Memory B cell (primary cell): ENCODE measurements around the gene MYBPC1.

Experiments used
- ATAC-seq: fragments of 150-1000 bp; cut with Tn5 transposase; 2 replicates; pipeline ENCODE4 v1.10.0; 2021; ENCODE audit warnings: low read depth, mild to moderate bottlenecking, moderate library complexity
- DNase-seq, 2 donors: peaks; one replicate each; pipeline ENCODE4 v3.0.0; 2022; ENCODE audit warnings: low spot score in 2 of 2
- H3K27ac Mint-ChIP-seq: one replicate; pipeline ENCODE4 v1.8.0; 2022; ENCODE audit warnings: mild to moderate bottlenecking, moderate library complexity, mixed read lengths
- H3K27me3 Mint-ChIP-seq: one replicate; pipeline ENCODE4 v1.8.0; 2022; ENCODE audit warnings: mixed read lengths
- H3K36me3 Mint-ChIP-seq: one replicate; pipeline ENCODE4 v1.8.0; 2022; ENCODE audit warnings: mild to moderate bottlenecking, mixed read lengths
- H3K4me1 Mint-ChIP-seq: one replicate; pipeline ENCODE4 v1.8.0; 2022; ENCODE audit warnings: mixed read lengths
- H3K4me3 Mint-ChIP-seq: one replicate; pipeline ENCODE4 v1.8.0; 2022; ENCODE audit warnings: mild to moderate bottlenecking, moderate library complexity, mixed read lengths
- H3K9me3 Mint-ChIP-seq: one replicate; pipeline ENCODE4 v1.8.0; 2022; ENCODE audit warnings: mixed read lengths

Gene MYBPC1

GRCh38 chr12:101581190-101581589 lies 13.6 kb upstream of the MYBPC1 start:
- no peaks in the 10 kb centered on the region for H3K9me3 Mint-ChIP-seq
- ATAC-seq (no peak), DNase-seq (no peak)
- no peak overlapping the region for H3K4me3 Mint-ChIP-seq
- H3K4me1 Mint-ChIP-seq: no peaks in the 10 kb centered on the region
- peaks cover 6% of the 10 kb centered on the region for H3K27me3 Mint-ChIP-seq
- no peak overlapping the region for H3K27ac Mint-ChIP-seq
- no peaks in the 10 kb centered on the region for H3K36me3 Mint-ChIP-seq

DNA sequence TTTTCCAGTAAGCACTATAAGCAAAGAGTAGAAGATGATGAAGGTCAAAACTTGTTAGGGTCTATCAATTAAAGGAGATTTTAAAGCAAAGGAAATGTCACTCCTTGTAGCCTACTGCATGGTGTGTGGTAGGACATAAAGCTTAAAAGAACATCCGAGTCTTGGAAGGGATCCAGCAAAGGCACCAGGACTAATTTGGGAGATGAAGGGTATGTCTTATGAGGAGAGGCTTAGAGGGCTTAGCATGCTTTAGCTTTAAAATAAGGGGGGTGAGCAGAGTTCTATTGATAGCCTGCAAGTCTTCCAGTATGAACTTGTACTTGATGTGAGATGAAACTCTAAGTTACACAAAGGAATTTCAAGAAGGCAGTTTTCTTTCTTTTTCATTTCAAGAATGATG lies 11.8 kb upstream of the MYBPC1 start:
- H3K27me3 Mint-ChIP-seq: peaks cover 8% of the 10 kb centered on the region
- H3K4me1 Mint-ChIP-seq: no peaks in the 10 kb centered on the region
- no peak overlapping the region for H3K27ac Mint-ChIP-seq
- H3K9me3 Mint-ChIP-seq: peaks cover 2% of the 10 kb centered on the region
- DNase-seq (no peak), ATAC-seq (no peak)
- no peak overlapping the region for H3K4me3 Mint-ChIP-seq
- no peaks in the 10 kb centered on the region for H3K36me3 Mint-ChIP-seq

GRCh38 chr12:101590383-101590782 lies 4.4 kb upstream of the MYBPC1 start:
- Mint-ChIP-seq H3K4me1 (no peaks in the 10 kb centered on the region), H3K27me3 (peaks cover 4% of the 10 kb centered on the region), H3K4me3 (no peak overlapping the region), H3K36me3 (no peaks in the 10 kb centered on the region), H3K9me3 (peaks cover 2% of the 10 kb centered on the region), H3K27ac (no peak overlapping the region)
- DNase-seq: no peak
- no peak for ATAC-seq

DNA sequence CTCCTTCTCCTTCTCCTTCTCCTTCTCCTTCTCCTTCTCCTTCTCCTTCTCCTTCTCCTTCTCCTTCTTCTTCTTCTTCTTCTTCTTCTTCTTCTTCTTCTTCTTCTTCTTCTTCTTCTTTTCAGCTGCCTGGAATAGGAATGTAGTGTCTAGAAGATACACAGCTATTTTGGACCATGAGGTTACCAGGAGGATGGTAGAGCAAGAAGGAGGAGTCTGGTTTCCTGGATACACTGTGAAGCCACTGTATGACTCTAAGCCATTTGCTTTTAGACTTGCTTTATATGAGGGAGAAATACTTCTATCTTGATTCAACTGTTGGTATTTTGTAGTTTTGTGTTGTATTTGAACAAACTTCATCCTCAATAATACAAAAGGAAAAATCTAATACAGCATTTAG lies 3.0 kb upstream of the MYBPC1 start:
- ATAC-seq: no peak
- H3K9me3 Mint-ChIP-seq: peaks cover 2% of the 10 kb centered on the region
- H3K36me3 Mint-ChIP-seq: no peaks in the 10 kb centered on the region
- no peaks in the 10 kb centered on the region for H3K4me1 Mint-ChIP-seq
- H3K27me3 Mint-ChIP-seq: peaks cover 4% of the 10 kb centered on the region
- no peak for DNase-seq
- H3K27ac Mint-ChIP-seq: no peak overlapping the region
- no peak overlapping the region for H3K4me3 Mint-ChIP-seq

DNA sequence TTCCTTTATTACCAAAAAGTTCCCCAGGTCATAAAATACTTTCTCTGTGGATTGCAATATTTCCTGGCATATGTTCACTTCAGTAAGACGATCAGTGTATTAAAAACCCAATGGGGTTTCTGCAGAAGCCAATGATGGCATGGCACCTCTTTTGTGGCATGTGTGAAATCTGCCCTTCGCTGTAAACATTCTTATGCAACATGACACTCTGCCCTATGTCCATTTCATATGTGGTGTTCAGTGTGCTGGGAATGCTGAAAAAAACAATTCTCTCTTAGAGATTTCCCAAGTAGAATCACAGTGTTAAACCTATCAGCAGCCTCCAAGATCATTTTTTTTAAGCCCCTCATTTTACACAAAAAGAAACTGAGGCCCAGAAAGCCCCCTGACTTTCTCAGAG lies 2.3 kb upstream of the MYBPC1 start:
- Mint-ChIP-seq H3K36me3 (no peaks in the 10 kb centered on the region), H3K9me3 (peaks cover under 1% of the 10 kb centered on the region), H3K4me3 (no peak overlapping the region), H3K27ac (no peak overlapping the region), H3K27me3 (peaks cover 4% of the 10 kb centered on the region), H3K4me1 (no peaks in the 10 kb centered on the region)
- no peak for DNase-seq
- no peak for ATAC-seq

- H3K36me3 Mint-ChIP-seq: no peaks in the 10 kb centered on the region
- H3K27me3 Mint-ChIP-seq: peaks cover 2% of the 10 kb centered on the region
- no peak for ATAC-seq
- no peak overlapping the region for H3K27ac Mint-ChIP-seq
- no peaks in the 10 kb centered on the region for H3K9me3 Mint-ChIP-seq
- DNase-seq: no peak
- H3K4me3 Mint-ChIP-seq: no peak overlapping the region
- no peaks in the 10 kb centered on the region for H3K4me1 Mint-ChIP-seq
These were observed 1.9 kb upstream of the MYBPC1 start for GRCh38 chr12:101592921-101593320.

DNA sequence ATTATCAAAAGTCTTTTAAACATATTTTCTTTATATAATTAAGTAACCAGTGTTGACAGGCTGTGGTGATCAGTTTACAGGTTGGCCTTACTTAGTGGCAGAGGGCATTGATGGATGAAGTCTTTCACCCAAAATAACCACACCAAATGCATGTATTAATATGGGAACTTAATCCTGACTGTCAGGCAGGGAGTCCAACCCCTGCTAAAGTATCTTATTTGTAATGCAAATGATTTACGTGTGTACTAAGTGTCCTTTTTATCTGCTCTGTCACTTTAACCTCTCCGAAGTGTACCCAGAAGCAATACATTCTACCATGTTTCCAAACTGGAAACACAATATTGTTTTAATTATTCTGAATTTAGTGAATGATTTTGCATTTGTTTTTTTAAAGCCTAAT lies 1.4 kb downstream of the MYBPC1 start:
- no peaks in the 10 kb centered on the region for H3K4me1 Mint-ChIP-seq
- no peak overlapping the region for H3K4me3 Mint-ChIP-seq
- ATAC-seq: no peak
- H3K36me3 Mint-ChIP-seq: no peaks in the 10 kb centered on the region
- H3K27me3 Mint-ChIP-seq: no peaks in the 10 kb centered on the region
- H3K9me3 Mint-ChIP-seq: no peaks in the 10 kb centered on the region
- H3K27ac Mint-ChIP-seq: no peak overlapping the region
- DNase-seq: no peak

GRCh38 chr12:101597164-101597563 lies 2.4 kb downstream of the MYBPC1 start:
- no peaks in the 10 kb centered on the region for H3K36me3 Mint-ChIP-seq
- H3K27me3 Mint-ChIP-seq: no peaks in the 10 kb centered on the region
- H3K4me3 Mint-ChIP-seq: no peak overlapping the region
- H3K9me3 Mint-ChIP-seq: no peaks in the 10 kb centered on the region
- ATAC-seq (no peak), DNase-seq (no peak)
- H3K4me1 Mint-ChIP-seq: no peaks in the 10 kb centered on the region
- no peak overlapping the region for H3K27ac Mint-ChIP-seq

- H3K27ac Mint-ChIP-seq: no peak overlapping the region
- DNase-seq: no peak
- no peaks in the 10 kb centered on the region for H3K27me3 Mint-ChIP-seq
- H3K36me3 Mint-ChIP-seq: no peaks in the 10 kb centered on the region
- no peak overlapping the region for H3K4me3 Mint-ChIP-seq
- H3K9me3 Mint-ChIP-seq: no peaks in the 10 kb centered on the region
- H3K4me1 Mint-ChIP-seq: no peaks in the 10 kb centered on the region
- no peak for ATAC-seq
These were observed 3.7 kb downstream of the MYBPC1 start for GRCh38 chr12:101598483-101598882.

DNA sequence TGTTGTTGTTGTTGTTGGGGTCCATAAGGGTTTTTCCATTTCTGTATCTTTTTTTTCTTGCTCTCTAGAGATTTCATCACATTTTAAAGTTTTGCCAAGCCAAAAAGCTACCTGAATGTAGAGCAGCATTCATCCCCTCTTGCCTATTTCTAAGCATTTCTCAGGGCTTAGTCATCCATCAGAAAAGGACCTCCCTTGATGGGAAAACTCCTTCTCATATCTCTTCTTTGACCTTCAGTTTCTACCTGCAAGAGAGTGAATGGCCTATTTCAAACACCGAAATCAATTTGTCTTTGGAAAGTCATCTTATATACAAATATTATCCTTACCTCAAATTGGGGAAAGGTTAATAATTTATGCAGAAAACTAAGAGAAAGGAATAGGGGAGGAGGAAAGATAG lies 4.5 kb downstream of the MYBPC1 start:
- H3K27me3 Mint-ChIP-seq: no peaks in the 10 kb centered on the region
- no peak for DNase-seq
- H3K36me3 Mint-ChIP-seq: no peaks in the 10 kb centered on the region
- H3K27ac Mint-ChIP-seq: no peak overlapping the region
- H3K9me3 Mint-ChIP-seq: no peaks in the 10 kb centered on the region
- no peaks in the 10 kb centered on the region for H3K4me1 Mint-ChIP-seq
- ATAC-seq: no peak
- no peak overlapping the region for H3K4me3 Mint-ChIP-seq

- Mint-ChIP-seq H3K36me3 (no peaks in the 10 kb centered on the region), H3K4me3 (no peak overlapping the region), H3K27me3 (no peaks in the 10 kb centered on the region), H3K4me1 (no peaks in the 10 kb centered on the region), H3K9me3 (no peaks in the 10 kb centered on the region), H3K27ac (peak overlapping the region; percentile 40)
- DNase-seq (no peak), ATAC-seq (no peak)
These were observed 5.2 kb downstream of the MYBPC1 start for GRCh38 chr12:101599771-101600484.

- ATAC-seq (no peak), DNase-seq (no peak)
- H3K36me3 Mint-ChIP-seq: no peaks in the 10 kb centered on the region
These were observed 9.4 kb downstream of the MYBPC1 start for GRCh38 chr12:101604132-101604531.

DNA sequence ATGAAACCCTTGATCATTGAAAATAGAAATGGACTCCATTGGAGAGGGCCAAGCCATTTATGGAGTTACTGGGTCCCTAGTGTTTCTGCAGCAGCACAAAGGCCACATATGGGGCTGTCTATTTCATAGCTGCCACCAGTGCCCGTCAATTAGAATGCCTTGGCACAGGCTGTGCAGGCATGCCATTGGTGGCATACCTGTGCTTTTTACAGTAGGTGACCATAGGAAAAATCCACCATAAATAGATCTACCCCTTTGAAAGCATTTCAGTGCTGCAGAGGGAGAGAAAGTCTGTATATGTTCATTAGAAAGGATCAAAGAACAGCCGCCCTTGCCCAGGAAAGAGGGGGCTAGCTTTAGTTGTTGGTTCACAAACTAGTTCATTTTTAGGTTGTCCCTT lies 13.1 kb downstream of the MYBPC1 start:
- Mint-ChIP-seq H3K9me3 (no peaks in the 10 kb centered on the region), H3K4me1 (no peaks in the 10 kb centered on the region), H3K27ac (no peak overlapping the region), H3K4me3 (no peak overlapping the region), H3K36me3 (no peaks in the 10 kb centered on the region), H3K27me3 (peaks cover 1% of the 10 kb centered on the region)
- ATAC-seq (no peak), DNase-seq (no peak)

More at GRCh38 chr12:101604132-101604531, 9.4 kb downstream of the MYBPC1 start:
- H3K27ac Mint-ChIP-seq: no peak overlapping the region
- H3K4me1 Mint-ChIP-seq: no peaks in the 10 kb centered on the region
- H3K27me3 Mint-ChIP-seq: no peaks in the 10 kb centered on the region
- no peaks in the 10 kb centered on the region for H3K9me3 Mint-ChIP-seq
- no peak overlapping the region for H3K4me3 Mint-ChIP-seq

DNA sequence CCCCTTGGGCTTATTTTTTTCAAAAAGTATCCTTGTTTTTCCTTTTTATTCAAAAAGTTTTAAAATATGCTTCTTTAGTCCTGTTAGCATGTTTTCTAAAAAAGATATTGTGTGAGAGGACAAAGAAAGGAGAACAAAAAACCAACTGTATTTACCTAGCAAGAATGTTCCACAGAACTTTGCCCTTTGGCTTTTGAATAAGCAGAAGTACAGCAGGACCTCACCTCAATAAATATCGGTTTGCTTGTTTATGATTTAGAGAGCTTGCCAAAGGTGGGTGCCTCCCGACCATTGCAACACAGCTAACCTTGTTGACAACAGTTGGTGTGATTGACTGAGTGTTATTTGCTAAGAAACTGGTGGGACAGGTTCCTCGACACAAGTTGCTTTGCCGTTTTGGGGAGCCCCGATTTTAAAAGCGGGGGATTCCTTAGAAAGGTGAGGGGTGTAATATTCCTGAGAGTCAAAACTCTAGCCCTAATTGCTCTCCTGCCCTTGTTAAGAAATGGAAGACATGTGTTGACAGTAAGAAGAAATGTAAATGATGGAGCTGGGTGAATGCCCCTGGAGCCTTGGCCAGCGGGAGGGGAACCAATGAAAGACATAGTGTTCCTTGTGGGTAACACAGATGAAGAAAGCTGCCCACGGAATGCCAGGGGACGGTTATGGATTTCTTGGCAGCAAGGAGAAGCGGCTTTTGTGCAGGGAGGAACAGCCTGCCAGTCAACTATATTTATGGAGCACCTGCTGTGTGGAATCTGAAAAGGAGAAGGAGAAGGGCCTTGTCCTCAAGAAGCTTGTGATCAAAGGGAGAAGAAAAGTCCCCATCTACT lies 13.7 kb downstream of the MYBPC1 start:
- Mint-ChIP-seq H3K9me3 (no peaks in the 10 kb centered on the region), H3K27ac (no peak overlapping the region), H3K4me1 (no peaks in the 10 kb centered on the region), H3K36me3 (no peaks in the 10 kb centered on the region), H3K4me3 (no peak overlapping the region), H3K27me3 (peaks cover 1% of the 10 kb centered on the region)
- no peak for DNase-seq
- ATAC-seq: no peak

- Mint-ChIP-seq H3K9me3 (no peaks in the 10 kb centered on the region), H3K27me3 (peaks cover 1% of the 10 kb centered on the region)
These were observed 14.4 kb downstream of the MYBPC1 start for GRCh38 chr12:101609198-101609597.

More at GRCh38 chr12:101609198-101609597, 14.4 kb downstream of the MYBPC1 start:
- Mint-ChIP-seq H3K4me1 (no peaks in the 10 kb centered on the region), H3K4me3 (no peak overlapping the region), H3K36me3 (no peaks in the 10 kb centered on the region), H3K27ac (no peak overlapping the region)
- no peak for DNase-seq
- ATAC-seq: no peak
